ENCODE data around the gene PSMD5.

The PSMD5 gene

GRCh38 chr9:120787933-120788332 lies 54.8 kb downstream of the PSMD5 start:
- no peaks in the 10 kb centered on the region for H3K9me2 ChIP-seq (replicated peaks; ENCODE audit: insufficient read depth, low read length)
- peaks cover 4% of the 10 kb centered on the region; the same call in 1 of the 2 replicates for H4K20me1 ChIP-seq (ENCODE audit: insufficient read depth, low read length)
- TF ChIP-seq EZH2phosphoT487 (IDR thresholded peaks at IDR 0.05; ENCODE audit: low read length) (no peak), EZH2 (optimal IDR thresholded peaks at IDR 0.05; ENCODE audit: low read depth, low read length) (no peak)
- TF ChIP-seq, protein P1, sequence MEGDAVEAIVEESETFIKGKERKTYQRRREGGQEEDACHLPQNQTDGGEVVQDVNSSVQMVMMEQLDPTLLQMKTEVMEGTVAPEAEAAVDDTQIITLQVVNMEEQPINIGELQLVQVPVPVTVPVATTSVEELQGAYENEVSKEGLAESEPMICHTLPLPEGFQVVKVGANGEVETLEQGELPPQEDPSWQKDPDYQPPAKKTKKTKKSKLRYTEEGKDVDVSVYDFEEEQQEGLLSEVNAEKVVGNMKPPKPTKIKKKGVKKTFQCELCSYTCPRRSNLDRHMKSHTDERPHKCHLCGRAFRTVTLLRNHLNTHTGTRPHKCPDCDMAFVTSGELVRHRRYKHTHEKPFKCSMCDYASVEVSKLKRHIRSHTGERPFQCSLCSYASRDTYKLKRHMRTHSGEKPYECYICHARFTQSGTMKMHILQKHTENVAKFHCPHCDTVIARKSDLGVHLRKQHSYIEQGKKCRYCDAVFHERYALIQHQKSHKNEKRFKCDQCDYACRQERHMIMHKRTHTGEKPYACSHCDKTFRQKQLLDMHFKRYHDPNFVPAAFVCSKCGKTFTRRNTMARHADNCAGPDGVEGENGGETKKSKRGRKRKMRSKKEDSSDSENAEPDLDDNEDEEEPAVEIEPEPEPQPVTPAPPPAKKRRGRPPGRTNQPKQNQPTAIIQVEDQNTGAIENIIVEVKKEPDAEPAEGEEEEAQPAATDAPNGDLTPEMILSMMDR (IDR thresholded peaks at IDR 0.05; ENCODE audit: low read length), result no peak
- DNase-seq, result no peak
- no peak overlapping the region for H2AFZ ChIP-seq (ENCODE audit: low read length)
- peaks cover 14% of the 10 kb centered on the region for H3K4me1 ChIP-seq (ENCODE audit: low read length)
- H3K4me3 ChIP-seq (ENCODE audit: low read length), result no peak overlapping the region
- no peak overlapping the region for H3K4me2 ChIP-seq (ENCODE audit: low read depth, low read length)
- no peaks in the 10 kb centered on the region; the same call in 1 of the 2 replicates for H3F3A ChIP-seq (ENCODE audit: insufficient read depth, low read length)
- H3K9ac ChIP-seq (ENCODE audit: low read length), result no peak overlapping the region
- H3K27ac ChIP-seq (ENCODE audit: low read length), result no peak overlapping the region
- no peaks in the 10 kb centered on the region for H3K9me3 ChIP-seq (replicated peaks; ENCODE audit: insufficient read depth, low read length)
- H3K79me2 ChIP-seq (ENCODE audit: low read length), result peaks cover 92% of the 10 kb centered on the region
- H3K27me3 ChIP-seq (replicated peaks; ENCODE audit: insufficient read depth, low read length), result no peaks in the 10 kb centered on the region
- no peaks in the 10 kb centered on the region for H3K36me3 ChIP-seq (replicated peaks; ENCODE audit: insufficient read depth, low read length)

DNA sequence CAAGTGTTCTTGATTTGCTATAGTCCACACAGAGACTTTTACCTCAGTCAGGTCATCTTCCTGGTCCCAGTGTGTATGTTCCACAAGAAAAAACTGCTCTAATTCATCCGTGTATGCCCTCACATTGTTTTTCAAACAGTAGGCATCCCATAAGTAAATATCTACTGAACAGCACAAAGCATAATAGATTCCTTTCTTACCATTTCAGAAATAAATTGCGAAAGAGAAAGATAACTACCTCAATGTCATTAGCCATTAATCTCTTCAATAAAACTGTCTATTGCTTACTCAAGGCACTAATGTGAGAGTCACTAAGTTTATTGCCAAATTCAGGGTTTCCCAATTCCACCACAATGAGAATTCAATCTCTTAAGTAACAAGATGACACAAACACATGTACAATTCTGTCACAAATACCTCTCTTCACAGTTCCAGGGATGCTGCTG lies 59.1 kb downstream of the PSMD5 start:
- Histone ChIP-seq H3F3A (ENCODE audit: insufficient read depth, low read length) (no peaks in the 10 kb centered on the region), H3K9me2 (replicated peaks; ENCODE audit: insufficient read depth, low read length) (no peaks in the 10 kb centered on the region), H3K4me3 (ENCODE audit: low read length) (no peak overlapping the region), H4K20me1 (ENCODE audit: insufficient read depth, low read length) (no peaks in the 10 kb centered on the region; the same call in 1 of the 2 replicates), H3K9me3 (replicated peaks; ENCODE audit: insufficient read depth, low read length) (no peaks in the 10 kb centered on the region), H3K36me3 (replicated peaks; ENCODE audit: insufficient read depth, low read length) (no peaks in the 10 kb centered on the region), H3K4me2 (ENCODE audit: low read depth, low read length) (no peak overlapping the region), H3K27me3 (replicated peaks; ENCODE audit: insufficient read depth, low read length) (no peaks in the 10 kb centered on the region), H3K79me2 (ENCODE audit: low read length) (peaks cover 72% of the 10 kb centered on the region), H3K27ac (ENCODE audit: low read length) (no peak overlapping the region), H2AFZ (ENCODE audit: low read length) (no peak overlapping the region), H3K9ac (ENCODE audit: low read length) (no peak overlapping the region), H3K4me1 (ENCODE audit: low read length) (no peaks in the 10 kb centered on the region)
- DNase-seq, result no peak
- TF ChIP-seq EZH2phosphoT487 (IDR thresholded peaks at IDR 0.05; ENCODE audit: low read length) (no peak), EZH2 (optimal IDR thresholded peaks at IDR 0.05; ENCODE audit: low read depth, low read length) (no peak)
- TF ChIP-seq, protein P1 (IDR thresholded peaks at IDR 0.05; ENCODE audit: low read length), result no peak

DNA sequence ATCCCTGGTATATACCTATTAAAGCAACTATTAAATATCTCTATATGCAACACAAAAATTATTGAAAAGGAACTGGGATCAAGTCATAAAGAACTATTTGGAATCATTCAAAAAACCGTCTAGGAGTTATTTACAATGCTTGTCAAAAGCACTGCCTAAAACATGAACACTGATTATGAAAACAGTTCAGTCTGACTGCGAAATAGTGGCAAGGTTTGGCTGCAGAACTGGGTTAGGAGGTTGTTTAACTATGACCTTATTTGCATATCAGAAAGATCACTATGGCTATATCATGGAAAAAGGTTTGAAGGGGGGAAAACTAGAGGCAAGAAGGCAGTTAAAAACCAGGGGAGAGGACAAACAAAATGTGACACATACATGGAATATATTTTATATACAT lies 61.5 kb downstream of the PSMD5 start:
- Histone ChIP-seq H3K4me2 (ENCODE audit: low read depth, low read length) (no peak overlapping the region), H2AFZ (ENCODE audit: low read length) (no peak overlapping the region), H3K4me1 (ENCODE audit: low read length) (no peaks in the 10 kb centered on the region), H3K4me3 (ENCODE audit: low read length) (no peak overlapping the region), H3K27ac (ENCODE audit: low read length) (no peak overlapping the region), H3K9me3 (replicated peaks; ENCODE audit: insufficient read depth, low read length) (no peaks in the 10 kb centered on the region), H3K9me2 (replicated peaks; ENCODE audit: insufficient read depth, low read length) (no peaks in the 10 kb centered on the region), H3F3A (ENCODE audit: insufficient read depth, low read length) (no peaks in the 10 kb centered on the region), H3K36me3 (replicated peaks; ENCODE audit: insufficient read depth, low read length) (no peaks in the 10 kb centered on the region), H4K20me1 (ENCODE audit: insufficient read depth, low read length) (no peaks in the 10 kb centered on the region), H3K27me3 (replicated peaks; ENCODE audit: insufficient read depth, low read length) (no peaks in the 10 kb centered on the region), H3K9ac (ENCODE audit: low read length) (no peak overlapping the region), H3K79me2 (ENCODE audit: low read length) (peaks cover 55% of the 10 kb centered on the region)
- TF ChIP-seq EZH2 (optimal IDR thresholded peaks at IDR 0.05; ENCODE audit: low read depth, low read length) (no peak), EZH2phosphoT487 (IDR thresholded peaks at IDR 0.05; ENCODE audit: low read length) (no peak)
- TF ChIP-seq, protein P1 (IDR thresholded peaks at IDR 0.05; ENCODE audit: low read length), result no peak
- no peak for DNase-seq

All from MM.1S (cell line).